Nephron progenitor cell (in vitro differentiated cells): ENCODE results near the gene PARP16.
"Not testable (repeated sequence)": the region's sequence is repeated elsewhere in the genome, so short reads cannot be mapped to it uniquely, and the experiment has no call there.

Experiments used
- DNase-seq: peaks from one replicate; pipeline ENCODE4 v3.0.0; 2021
- H3K27ac Mint-ChIP-seq: 2 replicates; pipeline ENCODE4 v1.8.0; 2021; ENCODE audit warnings: mild to moderate bottlenecking, moderate library complexity, mixed read lengths
- H3K27me3 Mint-ChIP-seq: 2 replicates; pipeline ENCODE4 v1.8.0; 2021; ENCODE audit warnings: mild to moderate bottlenecking, low read depth, mixed read lengths; ENCODE audit not compliant: poor library complexity
- H3K36me3 Mint-ChIP-seq: 2 replicates; pipeline ENCODE4 v1.8.0; 2021; ENCODE audit warnings: low read depth, mixed read lengths
- H3K4me1 Mint-ChIP-seq: 2 replicates; pipeline ENCODE4 v1.8.0; 2021; ENCODE audit warnings: mixed read lengths
- H3K4me3 Mint-ChIP-seq: 2 replicates; pipeline ENCODE4 v1.8.0; 2021; ENCODE audit warnings: mild to moderate bottlenecking, moderate library complexity, mixed read lengths
- H3K9me3 Mint-ChIP-seq: 2 replicates; pipeline ENCODE4 v1.8.0; 2021; ENCODE audit warnings: mild to moderate bottlenecking, moderate library complexity, mixed read lengths
- CTCF ChIP-seq: fragments of 200-600 bp; sonication (generic); IDR thresholded peaks from 2 replicates; pipeline ENCODE4 v1.5.0; 2021; ENCODE audit warnings: antibody characterized with exemption

PARP16 gene

GRCh38 chr15:65278480-65278879 is 8.2 kb downstream of the PARP16 start:
- H3K4me1 Mint-ChIP-seq: peaks cover 21% of the 10 kb centered on the region
- peaks cover 2% of the 10 kb centered on the region for H3K27me3 Mint-ChIP-seq

GRCh38 chr15:65277015-65277414 is 9.7 kb downstream of the PARP16 start:
- Mint-ChIP-seq H3K4me3 (no peak overlapping the region), H3K27ac (peak overlapping the region; percentile 33), H3K36me3 (peaks cover 10% of the 10 kb centered on the region), H3K9me3 (no peaks in the 10 kb centered on the region), H3K27me3 (peaks cover 2% of the 10 kb centered on the region), H3K4me1 (peaks cover 16% of the 10 kb centered on the region)
- no peak for TF ChIP-seq CTCF
- no peak for DNase-seq

More at GRCh38 chr15:65278480-65278879, 8.2 kb downstream of the PARP16 start:
- Mint-ChIP-seq H3K9me3 (no peaks in the 10 kb centered on the region), H3K36me3 (peaks cover 22% of the 10 kb centered on the region), H3K4me3 (no peak overlapping the region), H3K27ac (peak overlapping the region; percentile 39)
- DNase-seq: no peak
- no peak for TF ChIP-seq CTCF

- Mint-ChIP-seq H3K27me3 (peaks cover 2% of the 10 kb centered on the region), H3K9me3 (no peaks in the 10 kb centered on the region), H3K4me1 (peaks cover 11% of the 10 kb centered on the region), H3K4me3 (no peak overlapping the region), H3K36me3 (peaks cover 9% of the 10 kb centered on the region), H3K27ac (peak overlapping the region; percentile 49)
- no peak for TF ChIP-seq CTCF
- DNase-seq: no peak
Measured at GRCh38 chr15:65275728-65276126, 11.0 kb downstream of the PARP16 start.

- H3K27ac Mint-ChIP-seq: no peak overlapping the region
- H3K4me3 Mint-ChIP-seq: no peak overlapping the region
- peaks cover 10% of the 10 kb centered on the region for H3K4me1 Mint-ChIP-seq
- peaks cover 9% of the 10 kb centered on the region for H3K36me3 Mint-ChIP-seq
- no peaks in the 10 kb centered on the region for H3K9me3 Mint-ChIP-seq
- no peak for DNase-seq
- TF ChIP-seq CTCF: no peak
- H3K27me3 Mint-ChIP-seq: peaks cover 2% of the 10 kb centered on the region
Measured at GRCh38 chr15:65275104-65275727, 11.5 kb downstream of the PARP16 start.

GRCh38 chr15:65270811-65271545 is 15.7 kb downstream of the PARP16 start:
- not testable (repeated sequence) for H3K27me3 Mint-ChIP-seq, H3K4me3 Mint-ChIP-seq, H3K27ac Mint-ChIP-seq, H3K4me1 Mint-ChIP-seq, H3K9me3 Mint-ChIP-seq
- H3K36me3 Mint-ChIP-seq: peaks cover 12% of the 10 kb centered on the region
- peak; percentile 68 for TF ChIP-seq CTCF
- peak; percentile 56 for DNase-seq
